GM03348 (cell line): ENCODE data around the gene ERGIC3.
"Not testable (repeated sequence)": the region's sequence is repeated elsewhere in the genome, so short reads cannot be mapped to it uniquely, and the experiment has no call there.

Experiments used
- DNase-seq: peaks from one replicate; pipeline ENCODE4 v3.0.0; 2012; ENCODE audit warnings: low spot score

ERGIC3 gene

DNA sequence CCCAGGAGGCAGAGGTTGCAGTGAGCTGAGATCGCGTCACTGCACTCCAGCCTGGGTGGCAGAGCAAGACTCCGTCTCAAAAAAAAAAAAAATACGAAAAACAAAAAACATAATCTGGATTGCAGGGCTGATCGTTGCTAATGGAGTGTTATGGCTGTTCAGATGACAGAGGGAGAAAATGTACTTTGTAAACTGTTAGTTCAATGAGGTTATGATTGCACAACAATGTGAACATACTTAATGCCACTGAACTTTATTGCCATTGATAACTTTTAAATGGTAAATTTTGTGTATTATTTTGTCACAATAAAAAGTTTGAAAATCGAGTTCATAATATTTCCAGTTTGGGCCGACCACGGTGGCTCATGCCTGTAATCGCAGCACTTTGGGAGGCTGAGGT lies 22.9 kb upstream of the ERGIC3 start:
- DNase-seq = no peak

GRCh38 chr20:35523298-35523888 lies 18.5 kb upstream of the ERGIC3 start:
- peak; percentile 61 for DNase-seq

GRCh38 chr20:35525639-35526038 lies 16.2 kb upstream of the ERGIC3 start:
- no peak for DNase-seq

DNA sequence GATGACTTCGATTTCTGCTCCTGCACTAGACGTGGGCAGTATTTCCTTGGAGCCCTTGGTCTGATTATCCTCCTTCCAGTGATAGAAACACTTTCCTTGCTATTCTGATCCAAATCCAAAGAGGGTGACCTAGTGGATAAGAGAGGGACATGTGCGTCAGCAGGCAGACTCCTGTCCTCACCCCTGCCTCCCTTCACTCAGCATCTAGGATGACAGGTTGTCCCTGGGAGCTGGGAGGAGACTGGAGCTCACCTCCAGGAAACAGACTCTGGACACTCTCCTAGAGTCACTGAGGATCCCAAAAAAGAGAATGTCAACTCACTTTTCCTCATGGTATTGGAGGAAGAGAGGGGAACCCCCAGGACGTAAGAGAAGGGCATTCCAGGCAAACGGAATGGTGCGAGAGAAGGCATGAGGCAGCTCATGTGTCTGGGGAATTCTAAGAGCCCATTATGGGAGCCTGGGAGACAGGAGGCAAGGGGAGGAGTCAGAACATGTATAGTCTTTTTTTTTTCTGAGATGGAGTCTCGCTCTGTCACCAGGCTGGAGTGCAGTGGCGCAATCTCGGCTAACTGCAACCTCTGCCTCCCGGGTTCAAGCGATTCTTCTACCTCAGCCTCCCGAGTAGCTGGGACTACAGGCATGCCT lies 14.6 kb upstream of the ERGIC3 start:
- DNase-seq = no peak

GRCh38 chr20:35529552-35529951 lies 12.3 kb upstream of the ERGIC3 start, which contains the start of gene C20orf173:
TSS of gene C20orf173 (minus strand) at chr20:35529652. CDS start at chr20:35529373, 279 bp downstream.
- DNase-seq = no peak

DNA sequence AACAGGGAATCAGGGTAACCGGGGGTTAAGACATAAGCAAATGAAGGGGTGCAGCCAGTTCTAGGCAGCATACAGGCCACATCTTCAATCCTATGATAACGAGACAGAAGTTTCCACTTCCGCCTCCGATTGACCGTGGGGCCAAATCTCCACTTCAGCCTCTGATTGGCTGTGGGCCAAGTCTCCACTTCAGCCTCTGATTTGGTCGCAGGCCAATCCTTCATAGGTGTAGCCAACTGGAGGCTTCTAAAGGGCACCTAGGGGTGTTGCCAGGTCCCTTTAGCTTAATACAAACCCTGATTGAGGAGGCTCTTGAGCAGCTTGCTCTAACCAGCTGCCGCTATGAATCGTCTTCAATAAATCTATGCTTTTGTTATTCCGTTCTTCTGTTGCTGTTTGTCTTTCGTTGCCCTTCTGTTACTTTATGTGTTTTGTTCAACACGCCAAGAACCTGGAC lies 2.1 kb upstream of the ERGIC3 start:
- DNase-seq = no peak

DNA sequence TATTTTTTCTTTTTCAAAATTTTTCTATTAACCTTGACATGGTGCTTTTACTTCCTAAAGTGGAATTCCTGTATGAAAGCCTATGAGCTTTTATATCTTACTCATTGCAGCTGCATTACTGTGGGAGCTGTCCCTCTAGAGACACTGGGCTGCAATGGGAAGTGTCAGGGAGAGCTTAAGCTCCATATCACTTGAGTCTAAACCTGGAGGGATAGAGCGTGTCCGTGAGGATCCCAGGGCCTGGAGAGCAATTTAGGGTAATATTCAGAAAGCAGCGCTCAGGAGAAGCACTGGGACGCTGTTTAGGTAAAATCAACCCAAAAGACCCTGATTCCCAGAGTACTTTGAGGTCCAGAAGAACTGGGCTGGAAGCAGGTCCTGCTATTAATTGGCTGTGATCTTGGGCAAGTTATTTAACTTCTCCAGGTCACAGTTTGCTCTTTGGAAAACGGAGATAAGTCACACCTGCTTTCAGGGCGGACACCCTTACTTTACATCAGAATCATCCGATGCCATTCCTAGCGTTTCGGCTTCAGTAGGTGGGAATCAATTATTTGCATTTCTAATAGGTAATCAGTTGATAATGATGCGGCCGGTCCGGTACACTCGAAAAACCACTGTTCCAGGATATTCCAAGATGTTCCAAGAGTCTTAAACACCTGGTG lies 628 bp upstream of the ERGIC3 start:
- no peak for DNase-seq

- no peak for DNase-seq
Observed at GRCh38 chr20:35542990-35543389, 1.1 kb downstream of the ERGIC3 start.

GRCh38 chr20:35544436-35544835 lies 2.6 kb downstream of the ERGIC3 start:
- no peak for DNase-seq

DNA sequence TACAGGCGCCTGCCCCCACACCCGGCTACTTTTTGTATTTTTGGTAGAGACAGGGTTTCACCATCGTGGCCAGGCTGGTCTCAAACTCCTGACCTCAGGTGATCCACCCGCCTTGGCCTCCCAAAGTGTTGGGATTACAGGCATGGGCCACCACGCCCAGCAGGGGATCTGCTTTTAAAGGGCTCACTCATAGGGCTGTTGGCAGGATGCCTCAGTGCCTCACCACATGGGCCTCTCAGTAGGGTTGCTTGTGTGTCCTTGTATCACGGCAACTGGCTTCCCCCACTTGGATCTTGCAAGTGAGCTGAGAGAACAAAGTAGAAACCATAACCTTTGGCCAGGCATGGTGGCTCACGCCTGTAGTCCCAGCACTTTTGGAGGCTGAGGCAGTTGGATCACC lies 3.1 kb downstream of the ERGIC3 start:
- not testable (repeated sequence) for DNase-seq

GRCh38 chr20:35546127-35546526 lies 4.2 kb downstream of the ERGIC3 start:
- no peak for DNase-seq

DNA sequence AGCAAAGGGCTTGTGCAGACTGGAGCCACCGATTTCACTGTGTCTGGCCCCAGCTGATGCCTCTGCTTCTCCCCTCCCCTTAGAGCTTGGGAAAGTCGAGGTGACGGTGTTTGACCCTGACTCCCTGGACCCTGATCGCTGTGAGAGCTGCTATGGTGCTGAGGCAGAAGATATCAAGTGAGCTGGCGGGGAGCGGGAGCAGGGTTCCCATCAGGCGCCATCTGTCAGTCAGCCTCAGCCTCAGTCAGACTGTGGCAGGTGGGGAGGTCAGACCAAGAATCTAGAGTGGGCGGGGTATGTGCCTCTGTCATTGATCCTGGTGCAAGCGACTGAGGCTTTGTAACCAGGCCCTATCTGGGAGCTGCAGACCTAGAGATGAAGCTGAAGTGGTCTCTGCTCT lies 5.5 kb downstream of the ERGIC3 start:
- no peak for DNase-seq

DNA sequence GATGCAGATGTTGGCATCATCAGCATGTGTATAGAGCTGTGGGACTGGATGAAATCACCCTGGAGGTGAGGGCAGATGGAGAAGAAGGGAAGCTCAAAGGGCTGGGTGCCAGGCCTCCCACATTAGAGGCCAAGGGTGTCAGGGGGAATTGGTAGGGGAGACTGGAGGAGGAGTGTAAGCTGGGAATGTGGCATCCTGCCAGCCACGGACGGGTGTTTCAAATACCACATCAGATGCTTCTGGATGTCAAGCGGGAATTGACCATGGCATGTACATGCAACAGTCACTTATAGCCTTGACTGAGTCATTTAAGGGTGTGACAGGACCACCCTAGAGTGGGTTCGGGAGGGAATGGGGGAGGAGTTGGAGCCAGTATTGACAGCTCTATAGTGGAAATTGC lies 9.6 kb downstream of the ERGIC3 start:
- no peak for DNase-seq

GRCh38 chr20:35552914-35553313 lies 11.0 kb downstream of the ERGIC3 start:
- no peak for DNase-seq

GRCh38 chr20:35555461-35555860 lies 13.6 kb downstream of the ERGIC3 start:
- not testable (repeated sequence) for DNase-seq

- no peak for DNase-seq
Observed at GRCh38 chr20:35555951-35556645, 14.2 kb downstream of the ERGIC3 start.

DNA sequence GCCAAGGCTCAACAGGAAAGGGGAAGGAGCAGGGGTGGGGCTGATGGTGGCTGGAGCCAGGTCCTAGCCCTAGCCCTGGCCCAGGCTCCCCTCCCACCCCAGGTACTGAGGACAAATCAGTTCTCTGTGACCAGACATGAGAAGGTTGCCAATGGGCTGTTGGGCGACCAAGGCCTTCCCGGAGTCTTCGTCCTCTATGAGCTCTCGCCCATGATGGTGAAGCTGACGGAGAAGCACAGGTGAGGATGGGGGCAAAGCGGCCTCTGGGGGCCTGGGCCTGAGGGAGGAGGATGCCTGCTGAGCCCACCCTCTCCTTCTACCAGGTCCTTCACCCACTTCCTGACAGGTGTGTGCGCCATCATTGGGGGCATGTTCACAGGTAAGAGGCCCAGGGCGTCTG lies 15.0 kb downstream of the ERGIC3 start:
- no peak for DNase-seq

DNA sequence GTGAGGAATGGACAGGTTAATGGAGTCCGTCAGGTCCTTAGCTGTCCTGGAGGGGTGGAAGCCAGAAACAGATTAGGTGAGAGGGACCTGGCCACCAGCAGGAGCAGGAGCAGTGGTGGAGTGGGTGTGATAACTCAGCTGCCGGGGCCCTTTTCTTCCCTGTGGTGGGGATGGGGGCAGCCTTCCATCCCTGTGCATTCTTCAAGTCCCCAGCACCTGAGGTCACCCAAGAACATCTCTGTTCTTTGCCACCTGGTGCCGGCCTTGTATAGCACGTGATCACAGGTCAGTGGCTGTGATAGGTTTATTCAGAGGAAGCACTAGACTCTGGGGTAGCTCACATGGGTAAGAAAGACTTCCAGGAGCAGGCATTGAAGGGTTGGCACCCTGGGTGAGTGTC lies 16.6 kb downstream of the ERGIC3 start:
- no peak for DNase-seq

DNA sequence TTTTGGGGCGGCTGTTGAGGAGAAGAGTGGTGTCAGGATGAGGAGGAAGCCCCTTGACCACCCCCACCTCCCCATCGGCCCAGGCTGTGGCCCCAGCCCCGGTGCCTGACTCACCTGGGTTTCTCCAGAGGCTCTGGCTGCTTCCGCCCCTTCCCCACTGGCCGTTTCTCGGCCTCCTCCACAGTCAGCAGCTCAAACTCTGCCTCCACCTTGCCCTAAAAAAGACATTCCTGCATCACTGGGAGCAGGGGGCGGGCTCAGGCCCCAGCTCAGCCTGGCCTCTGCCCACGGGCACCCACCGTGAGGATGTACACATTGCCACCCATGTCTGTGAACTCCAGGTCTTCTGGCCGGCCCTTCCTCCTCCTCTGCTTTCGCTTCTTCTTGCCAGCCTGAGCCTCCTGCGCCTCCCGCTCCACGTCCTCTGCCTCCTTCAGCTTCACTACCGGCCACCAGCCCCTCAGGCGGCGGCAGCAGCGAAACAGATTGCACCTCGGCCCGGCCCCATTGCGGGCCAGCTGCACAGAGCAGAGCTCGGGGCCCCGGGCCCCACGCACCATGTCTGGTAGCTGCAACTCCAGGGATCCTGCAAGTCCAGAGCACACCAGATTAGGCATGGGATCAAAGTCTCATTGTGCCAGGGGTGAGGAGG lies 17.3 kb downstream of the ERGIC3 start:
- no peak for DNase-seq

DNA sequence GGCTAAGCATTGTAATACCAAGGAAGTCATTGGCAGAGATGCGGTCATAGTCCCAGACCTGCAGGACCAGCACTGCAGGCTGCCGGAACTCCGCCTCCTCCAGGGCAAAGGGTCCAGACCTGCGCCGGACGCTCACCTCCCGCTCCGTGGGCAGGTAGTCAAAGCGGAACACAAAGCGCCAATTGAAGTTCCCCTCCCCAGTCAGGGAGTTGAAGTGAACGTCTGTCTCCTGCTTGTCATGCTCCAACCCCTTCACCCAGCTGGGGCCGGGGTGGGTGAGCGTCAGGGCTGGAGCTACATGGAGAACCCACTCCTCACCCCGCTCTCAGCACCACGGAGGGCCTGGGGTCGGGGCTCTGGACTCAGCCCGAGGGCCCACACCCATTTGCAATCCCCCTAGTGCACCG lies 18.2 kb downstream of the ERGIC3 start:
- DNase-seq = no peak

GRCh38 chr20:35560541-35560940 lies 18.7 kb downstream of the ERGIC3 start:
- no peak for DNase-seq

- peak; percentile 49 for DNase-seq
Observed at GRCh38 chr20:35561268-35561667, 19.4 kb downstream of the ERGIC3 start.
